Kidney (tissue), 14 donors: ENCODE measurements around the gene CD83. TPM values are rescaled to one million over a fixed set of nuclear protein-coding genes. Genes with fewer than 3 reads are reported as not detected.

Experiments
- DNase-seq, 5 donors: peaks; one replicate each; pipeline ENCODE4 v3.0.0-alpha.2; 2013 to 2020
- FAIRE-seq: peaks from 2 replicates; lab custom pipeline; 2012; peaks lifted over from hg19 to GRCh38; lab: Jason Lieb, UNC
- H3K27ac ChIP-seq, 2 donors: one replicate each; pipeline ENCODE4 v1.7.0; 2013; ENCODE audit warnings: low read depth in 2 of 2, low read length in 2 of 2, inconsistent platforms in 1 of 2
- H3K27me3 ChIP-seq: one replicate; pipeline ENCODE4 v1.7.1; 2013; ENCODE audit warnings: low read length, inconsistent platforms; ENCODE audit not compliant: control insufficient read depth, insufficient read depth
- H3K36me3 ChIP-seq, 3 donors: one replicate each; pipeline versions ENCODE4 v1.7.0 to v1.7.1; 2013; ENCODE audit warnings: low read length in 3 of 3, control low read depth in 1 of 3, inconsistent platforms in 1 of 3; ENCODE audit not compliant: insufficient read depth in 3 of 3, control insufficient read depth in 2 of 3
- H3K4me1 ChIP-seq, 3 donors: one replicate each; pipeline versions ENCODE4 v1.7.0 to v1.7.1; 2013; ENCODE audit warnings: low read length in 3 of 3, inconsistent platforms in 1 of 3, low read depth in 1 of 3; ENCODE audit not compliant: control insufficient read depth in 2 of 3, insufficient read depth in 2 of 3
- H3K4me3 ChIP-seq, 3 donors: one replicate each; pipeline versions ENCODE4 v1.7.0 to v1.8.1; 2013; ENCODE audit warnings: low read length in 3 of 3, control low read depth in 1 of 3, inconsistent platforms in 1 of 3
- H3K9ac ChIP-seq, 3 donors: one replicate each; pipeline versions ENCODE4 v1.7.0 to v1.7.1; 2013; ENCODE audit warnings: low read length in 3 of 3, control low read depth in 1 of 3, inconsistent platforms in 1 of 3
- H3K9me3 ChIP-seq, 3 donors: one replicate each; pipeline versions ENCODE4 v1.7.0 to v1.7.1; 2013; ENCODE audit warnings: low read length in 3 of 3, control low read depth in 1 of 3, inconsistent platforms in 1 of 3; ENCODE audit not compliant: control insufficient read depth in 2 of 3, insufficient read depth in 1 of 3
- intact Hi-C: fragments of 100-400 bp; cut with DNase I; formaldehyde crosslinking; loops from one replicate; pipeline ENCODE4 v1.11.1; 2022
- polyA plus RNA-seq: library from polyadenylated mRNA; stranded (reverse); fragments of 350-450 nt; fragmentation: Illumina TruSeq; extraction: RNeasy Lipid Tissue Mini Kit (QIAGEN cat#74804); gene quantifications from one replicate; pipeline ENCODE4 v1.2.3, GENCODE V29; 2014; ENCODE audit warnings: low read depth, low replicate concordance; ENCODE audit not compliant: insufficient read depth
- total RNA-seq: library from RNA; stranded (reverse); fragmentation: NEBNext Ultra II Directional; extraction: Animal tissue kit (Norgen Biotek cat#: 25700); gene quantifications from one replicate; pipeline ENCODE4 v1.2.1, GENCODE V29; 2021
- TF ChIP-seq, protein P1 (sequence below): IDR thresholded peaks from 3 replicates; pipeline ENCODE4 v1.5.1; 2012; ENCODE audit warnings: mild to moderate bottlenecking, moderate library complexity, borderline replicate concordance; ENCODE audit not compliant: insufficient read depth; ENCODE audit errors: extremely low read depth
- donor health status: control.
- donor health status: control.
- donor health status: control.
- donor health status: control.
- donor health status: control.
- donor health status: DM: yes; HTN: yes; CAD: no.
- donor health status: Normal renal cell carcinoma (clear cell type).

Gene CD83
- total and polyA plus RNA-seq, 2 donors from 2014 or later = 4.0 to 15.4 TPM

DNA sequence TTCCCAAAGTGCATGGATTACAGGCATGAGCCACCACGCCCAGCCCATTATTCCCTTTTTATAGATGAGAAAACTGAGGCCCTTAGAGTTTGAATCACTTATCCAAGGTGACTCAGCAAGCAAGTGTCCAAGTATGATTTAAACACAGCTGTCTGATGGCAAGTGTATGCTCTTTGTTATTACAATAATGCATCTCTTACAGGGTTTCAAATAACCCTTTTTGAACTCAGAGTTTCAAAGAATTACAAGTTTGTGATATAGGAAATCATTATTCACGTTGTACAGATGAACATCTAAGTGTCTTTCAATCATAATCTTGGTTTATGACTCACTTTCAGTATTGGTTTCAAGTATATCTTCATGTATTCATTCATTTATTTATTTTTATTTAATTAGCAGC lies 63.0 kb downstream of the CD83 start:
- H3K36me3 ChIP-seq = no peaks in the 10 kb centered on the region
- DNase-seq (no peak), FAIRE-seq (no peak)
- intact Hi-C loops = no loop called here
- H3K9ac ChIP-seq = no peak overlapping the region
- TF ChIP-seq, protein P1, sequence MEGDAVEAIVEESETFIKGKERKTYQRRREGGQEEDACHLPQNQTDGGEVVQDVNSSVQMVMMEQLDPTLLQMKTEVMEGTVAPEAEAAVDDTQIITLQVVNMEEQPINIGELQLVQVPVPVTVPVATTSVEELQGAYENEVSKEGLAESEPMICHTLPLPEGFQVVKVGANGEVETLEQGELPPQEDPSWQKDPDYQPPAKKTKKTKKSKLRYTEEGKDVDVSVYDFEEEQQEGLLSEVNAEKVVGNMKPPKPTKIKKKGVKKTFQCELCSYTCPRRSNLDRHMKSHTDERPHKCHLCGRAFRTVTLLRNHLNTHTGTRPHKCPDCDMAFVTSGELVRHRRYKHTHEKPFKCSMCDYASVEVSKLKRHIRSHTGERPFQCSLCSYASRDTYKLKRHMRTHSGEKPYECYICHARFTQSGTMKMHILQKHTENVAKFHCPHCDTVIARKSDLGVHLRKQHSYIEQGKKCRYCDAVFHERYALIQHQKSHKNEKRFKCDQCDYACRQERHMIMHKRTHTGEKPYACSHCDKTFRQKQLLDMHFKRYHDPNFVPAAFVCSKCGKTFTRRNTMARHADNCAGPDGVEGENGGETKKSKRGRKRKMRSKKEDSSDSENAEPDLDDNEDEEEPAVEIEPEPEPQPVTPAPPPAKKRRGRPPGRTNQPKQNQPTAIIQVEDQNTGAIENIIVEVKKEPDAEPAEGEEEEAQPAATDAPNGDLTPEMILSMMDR = no peak
- no peak overlapping the region for H3K27ac ChIP-seq
- H3K27me3 ChIP-seq = no peaks in the 10 kb centered on the region
- H3K9me3 ChIP-seq = no peaks in the 10 kb centered on the region
- no peak overlapping the region for H3K4me3 ChIP-seq
- H3K4me1 ChIP-seq = no peaks in the 10 kb centered on the region

DNA sequence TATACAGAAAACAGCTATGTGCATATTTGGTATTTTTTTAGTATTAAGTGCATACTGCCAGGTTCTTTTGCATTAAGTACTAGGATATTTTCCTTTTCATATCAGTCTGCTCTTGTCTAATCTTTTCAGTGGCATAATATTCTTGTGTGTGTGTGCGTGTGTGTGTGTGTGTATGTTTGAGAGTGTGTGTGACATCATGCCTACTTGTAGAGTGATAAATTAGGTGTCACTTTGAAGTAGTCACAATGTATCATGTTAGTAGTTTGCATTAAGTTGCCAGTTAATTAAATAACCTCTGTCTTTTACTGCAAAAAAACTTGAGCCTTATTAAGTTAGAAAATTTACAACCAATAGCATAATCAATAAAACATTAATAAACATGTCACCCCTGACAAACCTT lies 65.3 kb downstream of the CD83 start:
- H3K4me3 ChIP-seq = no peak overlapping the region
- H3K9me3 ChIP-seq = no peaks in the 10 kb centered on the region
- DNase-seq (no peak), FAIRE-seq (no peak)
- no peak overlapping the region for H3K9ac ChIP-seq
- no peaks in the 10 kb centered on the region for H3K36me3 ChIP-seq
- no peak overlapping the region for H3K27ac ChIP-seq
- no peaks in the 10 kb centered on the region for H3K4me1 ChIP-seq
- intact Hi-C loops = no loop called here
- no peaks in the 10 kb centered on the region for H3K27me3 ChIP-seq
- TF ChIP-seq, protein P1 = no peak

Other genes starting within 250 kb of the CD83 start
- 3.9 TPM for gene RNF182, start 192.8 kb upstream of the CD83 start, total RNA-seq
- 0.90 TPM for gene RNF182, start 192.8 kb upstream of the CD83 start, polyA plus RNA-seq